ENCODE measurements around the gene LGALS9. TPM values are rescaled to one million over a fixed set of nuclear protein-coding genes. Genes with fewer than 3 reads are reported as not detected.
A peak's percentile ranks its signal among the peaks of the same experiment; 100 is the strongest.
"Not testable (repeated sequence)": the region's sequence is repeated elsewhere in the genome, so short reads cannot be mapped to it uniquely, and the experiment has no call there.

LGALS9 gene
- total and polyA plus RNA-seq, 2 donors (not counting 1 experiment from before 2014, with no cell fraction given), result 65.9 to 197 TPM

- POLR2A ChIA-PET, result no interaction called here
- DNase-seq, result no peak
- H3K9me3 Mint-ChIP-seq (ENCODE audit: insufficient read depth), result no peaks in the 10 kb centered on the region
Measured at GRCh38 chr17:27644586-27644985, 13.6 kb downstream of the LGALS9 start.

DNA sequence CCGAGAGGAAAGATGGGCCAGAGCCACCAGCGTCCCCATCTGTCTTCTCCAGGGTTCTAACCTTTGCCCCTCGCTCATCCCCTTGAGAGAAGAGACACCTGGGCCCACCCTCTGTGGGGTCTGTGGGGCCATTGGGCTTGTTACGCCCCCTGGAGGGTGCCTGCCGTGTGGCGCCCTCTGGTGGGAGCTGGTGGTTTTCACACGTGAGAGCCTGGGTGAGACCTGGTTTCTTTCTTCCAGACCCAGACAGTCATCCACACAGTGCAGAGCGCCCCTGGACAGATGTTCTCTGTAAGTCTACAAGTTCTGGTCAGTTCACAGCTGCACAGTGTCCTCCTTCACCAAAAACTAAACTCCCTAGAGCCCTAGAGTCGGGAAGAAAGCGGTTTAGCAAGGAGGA lies 14.6 kb downstream of the LGALS9 start:
- H3K27ac Mint-ChIP-seq; H3K79me2 ChIP-seq (ENCODE audit: control insufficient read depth, insufficient read depth, low read length); H3K4me3 Mint-ChIP-seq; H3K27me3 ChIP-seq (replicated peaks in 1 of 4; ENCODE audit: control extremely low read depth in 1 of 4, control insufficient read depth in 3 of 4, insufficient read depth in 4 of 4, low read length in 3 of 4); H3K4me2 ChIP-seq (replicated peaks; ENCODE audit: low read depth, low read length, poor library complexity, severe bottlenecking); intact Hi-C loops (cut with micrococcal nuclease); H3K4me1 ChIP-seq (ENCODE audit: control insufficient read depth in 2 of 2, insufficient read depth in 2 of 2, low read length in 2 of 2); H3K9me3 ChIP-seq (ENCODE audit: control extremely low read depth in 1 of 3, control insufficient read depth in 2 of 3, insufficient read depth in 1 of 3, low read length in 2 of 3); POLR2A ChIA-PET; H3K27me3 Mint-ChIP-seq; H3K9ac ChIP-seq (ENCODE audit: low read length); H3K9me3 Mint-ChIP-seq (ENCODE audit: insufficient read depth); H2AFZ ChIP-seq (ENCODE audit: insufficient read depth, low read depth, low read length, poor library complexity, severe bottlenecking); H3K4me1 Mint-ChIP-seq; DNase-seq; H3K27ac ChIP-seq (ENCODE audit: low read length in 2 of 2); H4K20me1 ChIP-seq (ENCODE audit: control insufficient read depth, insufficient read depth, low read length, poor library complexity, severe bottlenecking); H3K4me3 ChIP-seq (ENCODE audit: control extremely low read depth in 1 of 5, extremely low read depth in 1 of 5, insufficient read depth in 1 of 5, low read depth in 2 of 5, low read length in 4 of 5): not testable (repeated sequence)
- CTCF ChIA-PET, result interaction anchor here (1.4 to 14.5 kb wide), 2 partner anchors 9 to 41 kb away, joined by 3 to 395 read pairs; no protein-coding TSS in a partner anchor
- peak; percentile 43 for ATAC-seq (ENCODE audit: low read depth)
- H3K36me3 ChIP-seq (replicated peaks in 1 of 2; ENCODE audit: control extremely low read depth in 1 of 2, control insufficient read depth in 1 of 2, extremely low read depth in 1 of 2, insufficient read depth in 2 of 2, low read length in 1 of 2), result peaks cover 1 to 43% of the 10 kb centered on the region in 2 experiments
- no CpG with 5 or more reads among the region's 10 CpGs for WGBS (ENCODE audit: insufficient coverage)

More at GRCh38 chr17:27644586-27644985, 13.6 kb downstream of the LGALS9 start:
- no peak for TF ChIP-seq EZH2 (IDR thresholded peaks at IDR 0.05; ENCODE audit: borderline replicate concordance, insufficient read depth, low read depth, low read length, poor library complexity, severe bottlenecking)
- TF ChIP-seq, protein P1, sequence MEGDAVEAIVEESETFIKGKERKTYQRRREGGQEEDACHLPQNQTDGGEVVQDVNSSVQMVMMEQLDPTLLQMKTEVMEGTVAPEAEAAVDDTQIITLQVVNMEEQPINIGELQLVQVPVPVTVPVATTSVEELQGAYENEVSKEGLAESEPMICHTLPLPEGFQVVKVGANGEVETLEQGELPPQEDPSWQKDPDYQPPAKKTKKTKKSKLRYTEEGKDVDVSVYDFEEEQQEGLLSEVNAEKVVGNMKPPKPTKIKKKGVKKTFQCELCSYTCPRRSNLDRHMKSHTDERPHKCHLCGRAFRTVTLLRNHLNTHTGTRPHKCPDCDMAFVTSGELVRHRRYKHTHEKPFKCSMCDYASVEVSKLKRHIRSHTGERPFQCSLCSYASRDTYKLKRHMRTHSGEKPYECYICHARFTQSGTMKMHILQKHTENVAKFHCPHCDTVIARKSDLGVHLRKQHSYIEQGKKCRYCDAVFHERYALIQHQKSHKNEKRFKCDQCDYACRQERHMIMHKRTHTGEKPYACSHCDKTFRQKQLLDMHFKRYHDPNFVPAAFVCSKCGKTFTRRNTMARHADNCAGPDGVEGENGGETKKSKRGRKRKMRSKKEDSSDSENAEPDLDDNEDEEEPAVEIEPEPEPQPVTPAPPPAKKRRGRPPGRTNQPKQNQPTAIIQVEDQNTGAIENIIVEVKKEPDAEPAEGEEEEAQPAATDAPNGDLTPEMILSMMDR (IDR thresholded peaks at IDR 0.05), result no peak
- no peak overlapping the region for H3K4me2 ChIP-seq (replicated peaks; ENCODE audit: low read depth, low read length, poor library complexity, severe bottlenecking)
- 89% methylated on average over 6 of the region's 9 CpGs for WGBS (ENCODE audit: insufficient coverage)
- H3K36me3 ChIP-seq (replicated peaks in 1 of 2; ENCODE audit: control extremely low read depth in 1 of 2, control insufficient read depth in 1 of 2, extremely low read depth in 1 of 2, insufficient read depth in 2 of 2, low read length in 1 of 2), result peaks cover 2 to 51% of the 10 kb centered on the region in 2 experiments
- Mint-ChIP-seq H3K27me3 (no peaks in the 10 kb centered on the region), H3K4me1 (peaks cover 6% of the 10 kb centered on the region), H3K27ac (no peak overlapping the region), H3K4me3 (no peak overlapping the region)
- no peak overlapping the region for H2AFZ ChIP-seq (ENCODE audit: insufficient read depth, low read depth, low read length, poor library complexity, severe bottlenecking)
- H3K79me2 ChIP-seq (ENCODE audit: control insufficient read depth, insufficient read depth, low read length), result no peaks in the 10 kb centered on the region
- no peak overlapping the region for H3K4me3 ChIP-seq (ENCODE audit: control extremely low read depth in 1 of 5, extremely low read depth in 1 of 5, insufficient read depth in 1 of 5, low read depth in 2 of 5, low read length in 4 of 5)
- no peaks in the 10 kb centered on the region for H3K9me3 ChIP-seq (ENCODE audit: control extremely low read depth in 1 of 3, control insufficient read depth in 2 of 3, insufficient read depth in 1 of 3, low read length in 2 of 3)
- H3K9ac ChIP-seq (ENCODE audit: low read length), result no peak overlapping the region
- CTCF ChIA-PET, result interaction anchor here (14.5 kb wide), 1 partner anchor 40 kb away, joined by 395 read pairs; no protein-coding TSS in a partner anchor
- H3K27ac ChIP-seq (ENCODE audit: low read length in 2 of 2), result no peak overlapping the region
- H3K27me3 ChIP-seq (replicated peaks in 1 of 4; ENCODE audit: control extremely low read depth in 1 of 4, control insufficient read depth in 3 of 4, insufficient read depth in 4 of 4, low read length in 3 of 4), result no peaks in the 10 kb centered on the region
- intact Hi-C loops (cut with micrococcal nuclease), result no loop called here
- H4K20me1 ChIP-seq (ENCODE audit: control insufficient read depth, insufficient read depth, low read length, poor library complexity, severe bottlenecking), result no peaks in the 10 kb centered on the region
- no peaks in the 10 kb centered on the region for H3K4me1 ChIP-seq (ENCODE audit: control insufficient read depth in 2 of 2, insufficient read depth in 2 of 2, low read length in 2 of 2)
- no peak for ATAC-seq (ENCODE audit: low read depth)
